ENCODE results near the gene PLAAT5.

The PLAAT5 gene

DNA sequence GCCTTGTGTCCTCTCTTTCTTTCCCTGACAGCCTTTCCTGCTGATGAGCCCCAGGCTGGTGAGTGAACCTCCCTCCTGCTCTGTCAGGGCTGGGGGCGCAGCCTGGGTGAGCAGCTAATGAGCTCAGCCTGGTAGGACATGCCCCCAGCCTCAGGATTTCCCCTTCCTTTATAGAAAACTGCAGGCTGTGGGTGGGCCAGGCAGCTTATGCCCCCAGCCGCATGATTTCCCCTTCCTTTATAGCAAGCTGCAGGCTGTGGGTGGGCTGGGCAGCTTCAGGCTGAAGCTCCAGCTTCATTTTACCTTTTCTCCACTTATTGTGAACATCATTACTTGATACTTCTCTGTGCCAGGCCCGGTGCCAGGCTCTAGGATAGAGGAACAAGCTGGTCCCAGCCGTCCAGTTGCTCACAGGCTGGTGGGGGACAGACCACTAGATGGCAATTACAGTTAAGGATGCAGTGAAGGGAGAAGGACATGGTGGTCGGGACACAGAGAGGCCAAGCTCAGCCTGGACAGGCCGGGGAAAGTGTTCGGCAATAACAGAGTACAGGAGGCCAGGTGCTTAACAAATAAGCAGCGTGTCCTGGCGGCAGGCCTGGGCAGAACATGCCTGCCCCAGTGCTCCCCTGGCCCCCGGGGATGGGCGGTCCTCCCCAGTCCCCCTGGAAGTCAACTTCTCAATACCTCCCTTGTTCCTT is 20.2 kb upstream of the PLAAT5 start:
- DNase-seq (ENCODE audit: low read depth) = no peak

GRCh38 chr11:63510360-63511047 is 19.5 kb upstream of the PLAAT5 start:
- peak; percentile 59 for DNase-seq (ENCODE audit: low read depth)

DNA sequence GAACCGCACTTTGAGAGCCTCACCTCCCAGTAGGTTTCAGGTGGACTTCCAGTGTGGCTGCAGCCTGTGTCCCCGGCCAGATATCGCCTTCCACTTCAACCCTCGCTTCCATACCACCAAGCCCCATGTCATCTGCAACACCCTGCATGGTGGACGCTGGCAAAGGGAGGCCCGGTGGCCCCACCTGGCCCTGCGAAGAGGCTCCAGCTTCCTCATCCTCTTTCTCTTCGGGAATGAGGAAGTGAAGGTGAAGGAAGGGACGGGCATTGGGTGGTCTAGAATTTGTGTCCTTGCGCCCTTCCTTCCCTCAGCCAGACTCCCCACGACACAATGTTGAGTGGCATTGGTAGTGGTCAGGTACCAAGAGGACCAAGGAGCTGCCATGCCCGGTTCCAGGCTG is 17.8 kb upstream of the PLAAT5 start:
- no peak for DNase-seq (ENCODE audit: low read depth)

GRCh38 chr11:63508009-63508408 is 17.0 kb upstream of the PLAAT5 start:
- DNase-seq (ENCODE audit: low read depth) = no peak

DNA sequence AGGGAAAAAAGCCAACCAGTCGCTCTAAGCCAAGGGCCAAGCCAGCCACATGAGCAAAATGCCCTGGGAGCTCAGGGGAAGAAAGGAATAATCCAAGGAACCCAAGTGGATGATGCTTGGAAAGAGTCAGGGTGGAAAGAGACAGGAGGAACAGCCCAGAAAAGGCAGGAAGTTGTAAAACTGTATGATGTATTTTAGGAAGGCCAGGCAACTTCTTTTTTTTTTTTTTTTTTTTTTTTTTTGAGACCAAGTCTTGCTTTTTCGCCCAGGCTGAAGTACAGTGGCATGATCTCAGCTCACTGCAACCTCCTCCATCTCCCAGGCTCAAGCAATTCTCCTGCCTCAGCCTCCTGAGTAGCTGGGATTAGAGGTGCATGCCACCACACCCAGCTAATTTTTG is 16.5 kb upstream of the PLAAT5 start:
- no peak for DNase-seq (ENCODE audit: low read depth)

GRCh38 chr11:63506876-63507275 is 15.9 kb upstream of the PLAAT5 start:
- no peak for DNase-seq (ENCODE audit: low read depth)

GRCh38 chr11:63505857-63506528 is 15.0 kb upstream of the PLAAT5 start, which contains the start of gene LGALS12:
LGALS12 (plus strand) TSS chr11:63506084; CDS start chr11:63506459, 375 bp downstream.
- no peak for DNase-seq (ENCODE audit: low read depth)

- no peak for DNase-seq (ENCODE audit: low read depth)
These were observed 14.1 kb upstream of the PLAAT5 start for GRCh38 chr11:63504933-63505586.

DNA sequence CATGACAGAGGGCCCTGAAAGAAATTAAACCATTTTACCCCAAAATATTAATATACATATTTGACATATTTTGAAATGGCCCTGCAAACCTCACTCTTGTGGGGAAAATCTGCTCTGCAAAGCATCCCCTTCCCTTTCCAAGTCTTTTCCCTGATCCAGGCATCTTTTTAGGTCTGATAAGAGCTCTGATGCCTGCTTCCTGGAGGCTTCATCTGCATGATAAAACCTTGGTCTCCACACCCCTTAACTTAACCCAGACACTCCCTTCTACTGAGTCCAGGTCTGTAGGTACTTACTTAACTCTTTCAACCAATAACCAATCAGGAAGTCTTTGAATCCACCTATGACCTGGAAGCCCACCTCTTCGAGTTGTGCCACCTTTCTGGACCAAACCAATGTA is 13.1 kb upstream of the PLAAT5 start:
- no peak for DNase-seq (ENCODE audit: low read depth)

DNA sequence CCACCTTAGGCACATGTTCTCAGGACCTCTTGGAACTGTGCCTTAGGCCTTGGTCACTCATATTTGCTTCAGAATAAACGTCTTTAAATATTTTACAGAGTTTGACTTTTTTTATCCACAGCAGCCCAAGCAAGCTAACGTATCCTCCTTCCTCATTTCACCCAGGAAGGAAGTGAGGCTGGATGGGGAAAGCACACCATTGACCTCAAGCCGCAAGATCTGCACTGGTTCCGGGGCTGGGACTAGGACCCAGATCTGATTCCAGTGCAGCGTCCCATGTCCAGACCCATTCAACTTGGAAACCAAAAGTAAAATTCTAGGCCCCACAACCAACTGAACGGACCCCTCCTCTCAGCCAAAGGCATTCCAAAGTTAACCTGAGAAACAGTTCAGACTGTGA is 12.5 kb upstream of the PLAAT5 start:
- DNase-seq (ENCODE audit: low read depth) = no peak

DNA sequence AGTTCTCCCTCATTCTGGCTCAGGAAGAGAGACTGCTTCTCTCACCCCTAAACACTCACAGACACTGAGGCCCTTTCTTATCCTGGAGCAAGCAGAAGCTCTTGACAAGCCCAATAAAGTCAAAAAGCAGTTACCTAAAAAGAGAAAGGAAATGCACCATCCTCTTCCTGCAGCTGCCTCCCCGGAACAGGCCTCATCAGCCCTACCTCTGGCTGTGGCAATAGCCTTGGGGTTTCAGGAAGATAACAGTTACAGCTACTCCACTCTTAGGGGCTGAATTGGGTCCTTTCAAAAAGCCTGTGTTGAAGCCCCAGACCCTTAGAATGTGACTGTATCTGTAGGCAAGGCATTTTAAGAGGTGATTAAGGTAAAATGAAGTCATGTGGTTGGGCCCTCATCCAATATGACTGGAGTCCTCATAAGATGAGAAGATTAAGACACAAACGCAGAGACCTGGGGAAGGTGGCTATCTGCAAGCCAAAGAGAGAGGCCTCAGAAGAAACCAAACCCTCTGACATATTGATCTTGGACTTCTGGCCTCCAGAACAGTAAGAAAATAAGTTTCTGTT is 11.4 kb upstream of the PLAAT5 start:
- no peak for DNase-seq (ENCODE audit: low read depth)

DNA sequence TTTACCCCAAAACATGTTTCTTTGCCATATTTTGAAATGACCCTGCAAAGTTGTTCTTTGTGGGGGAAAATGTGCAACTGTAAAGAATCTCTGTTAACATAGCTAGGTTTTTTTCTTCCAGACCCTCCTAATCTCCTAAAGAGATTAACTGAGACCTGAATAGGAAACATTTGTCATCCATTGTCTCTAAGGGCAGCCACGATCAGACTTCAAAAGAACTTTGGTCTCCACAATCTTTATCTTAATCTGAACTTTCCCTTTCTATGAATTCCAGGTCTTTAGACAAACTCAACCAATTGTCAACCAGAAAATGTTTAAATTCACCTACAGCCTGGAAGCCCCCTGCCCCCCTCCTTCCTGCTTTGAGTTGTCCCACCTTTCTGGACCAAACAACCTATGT is 10.3 kb upstream of the PLAAT5 start:
- DNase-seq (ENCODE audit: low read depth) = no peak

GRCh38 chr11:63499874-63500273 is 8.9 kb upstream of the PLAAT5 start:
- DNase-seq (ENCODE audit: low read depth) = no peak

DNA sequence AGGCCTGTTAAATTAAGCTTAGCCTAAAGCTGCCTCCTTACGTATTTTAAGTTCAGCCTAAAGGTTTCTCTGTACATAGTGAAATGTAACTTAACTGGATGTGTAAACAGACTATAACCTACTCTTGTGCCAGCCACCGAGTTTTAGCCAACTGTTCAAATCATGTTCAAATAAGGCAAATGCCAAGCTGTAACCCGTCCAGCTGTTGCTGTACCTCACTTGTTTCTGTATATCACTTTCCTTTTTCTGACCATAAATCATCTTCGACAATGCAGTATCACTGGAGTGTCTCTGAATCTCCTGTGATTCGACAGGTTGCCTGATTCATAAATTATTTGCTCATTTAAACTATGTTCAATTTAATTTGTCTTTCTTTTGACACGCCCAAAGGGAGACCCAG is 4.0 kb upstream of the PLAAT5 start:
- no peak for DNase-seq (ENCODE audit: low read depth)

DNA sequence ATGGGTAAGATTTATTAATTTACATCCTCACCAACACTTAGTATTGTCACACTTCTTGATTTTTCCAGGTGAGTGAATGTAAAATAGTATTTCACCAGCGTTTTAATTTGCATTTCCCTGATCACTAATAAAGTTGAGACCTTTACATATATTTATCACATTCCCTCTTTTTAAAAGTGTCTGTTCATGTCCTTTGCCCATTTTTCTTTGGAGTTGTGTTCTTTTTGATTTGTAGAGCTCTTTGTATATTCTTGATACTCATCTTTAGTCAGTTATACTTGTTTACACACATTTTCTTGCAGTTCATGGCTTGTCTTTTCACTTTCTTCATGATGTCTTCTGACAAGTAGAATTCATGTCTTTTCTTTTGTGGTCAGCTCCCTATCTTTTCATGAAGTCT is 2.2 kb upstream of the PLAAT5 start:
- DNase-seq (ENCODE audit: low read depth) = no peak

DNA sequence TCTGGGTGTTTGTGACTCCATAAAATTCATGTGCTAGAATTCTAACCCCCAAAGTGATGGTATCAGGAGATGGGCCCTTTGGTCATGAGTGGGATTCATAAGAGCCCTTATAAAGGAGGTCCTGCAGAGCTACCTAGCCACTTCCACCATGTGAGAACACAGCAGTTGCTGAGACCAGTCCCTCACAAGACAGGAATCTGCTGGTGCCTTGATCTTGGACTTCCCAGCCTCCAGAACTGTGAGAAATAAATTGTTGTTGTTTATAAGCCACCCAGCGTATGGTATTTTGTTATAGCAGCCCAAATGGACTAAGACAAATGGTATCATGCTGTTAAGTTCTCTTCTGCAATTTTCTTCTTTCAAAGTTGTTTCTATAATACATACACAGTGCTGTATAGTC is 1.5 kb upstream of the PLAAT5 start:
- no peak for DNase-seq (ENCODE audit: low read depth)

DNA sequence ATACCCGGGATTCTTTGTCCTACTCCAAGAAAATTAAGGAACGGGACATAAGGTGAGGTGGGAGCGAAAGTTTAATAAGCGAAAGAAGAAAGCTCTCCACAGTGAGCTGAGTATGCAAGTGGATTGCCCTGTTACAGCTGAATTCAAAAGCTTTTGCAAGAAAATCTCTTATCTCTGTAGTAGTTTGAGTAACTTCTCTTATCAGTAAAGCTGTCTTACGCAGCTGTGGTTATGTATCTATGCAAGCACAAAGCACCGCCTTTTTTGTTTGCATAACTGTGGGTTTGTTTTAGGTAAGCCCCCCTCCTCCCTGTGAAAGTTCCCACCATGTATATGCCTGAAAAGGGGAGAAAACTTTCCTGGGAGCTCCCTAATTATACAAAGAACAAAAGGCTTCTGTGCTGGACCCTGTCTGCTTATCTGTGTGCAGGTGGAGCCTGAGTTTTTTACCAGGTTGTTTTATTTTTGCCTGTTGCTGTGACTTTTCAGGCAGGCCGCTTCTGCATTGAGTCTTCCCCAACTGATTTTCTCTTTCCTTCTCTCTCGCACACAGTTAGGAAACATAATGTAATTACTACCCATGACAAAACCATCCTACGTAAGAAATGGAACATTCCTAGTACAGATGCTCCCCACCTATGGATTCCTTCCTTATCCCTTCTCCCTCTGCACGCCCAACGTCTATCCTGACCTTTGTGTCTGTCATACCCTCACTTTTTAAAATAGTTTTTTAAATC is 837 bp upstream of the PLAAT5 start:
- peak; percentile 75 for DNase-seq (ENCODE audit: low read depth)

GRCh38 chr11:63491240-63491587 is 247 bp upstream of the PLAAT5 start:
- no peak for DNase-seq (ENCODE audit: low read depth)

DNA sequence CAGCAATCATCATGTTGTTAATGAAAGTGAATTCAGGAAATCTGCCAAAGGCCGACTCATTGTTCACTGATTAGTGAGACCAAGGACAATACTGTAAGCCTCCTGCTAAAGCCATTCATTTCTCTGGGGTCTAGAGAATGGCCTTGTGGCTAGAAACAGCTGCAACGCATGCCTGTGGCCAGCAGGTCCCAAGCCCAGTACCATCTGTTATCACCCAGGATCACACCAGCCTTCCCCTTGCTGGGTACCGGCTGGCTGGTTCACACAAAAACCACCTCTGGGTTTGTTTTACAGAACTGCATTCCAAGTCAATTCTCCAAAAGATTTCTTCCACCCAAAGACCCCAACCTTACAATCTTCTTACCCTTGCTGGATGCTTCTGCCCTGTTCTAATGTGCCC is 1.1 kb downstream of the PLAAT5 start:
- DNase-seq (ENCODE audit: low read depth) = peak; percentile 63

GRCh38 chr11:63488789-63489188 is 2.2 kb downstream of the PLAAT5 start:
- no peak for DNase-seq (ENCODE audit: low read depth)

GRCh38 chr11:63485777-63486176 is 5.2 kb downstream of the PLAAT5 start:
- DNase-seq (ENCODE audit: low read depth) = no peak

DNA sequence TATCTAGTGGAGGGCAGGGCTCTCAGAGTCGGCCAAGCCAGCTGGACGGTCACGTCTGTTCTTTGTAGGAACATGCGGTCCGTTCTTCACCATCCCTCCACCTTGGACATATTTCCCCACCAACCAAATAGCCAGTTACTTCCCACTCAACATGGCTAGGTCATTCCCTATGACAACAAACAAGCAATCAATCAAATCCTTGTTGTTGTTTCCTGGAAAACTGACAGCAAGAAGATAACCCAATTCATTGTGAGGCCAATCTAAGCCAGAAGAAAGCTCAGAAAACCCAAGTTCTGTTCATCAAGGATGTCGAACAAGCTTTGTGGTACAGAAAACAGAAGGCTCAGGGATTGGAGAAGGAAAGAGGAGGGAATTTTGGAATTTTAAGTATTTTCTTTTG is 10.9 kb downstream of the PLAAT5 start:
- no peak for DNase-seq (ENCODE audit: low read depth)

Data from iris pigment epithelial cell (primary cell).